Occipital lobe (tissue), 2 donors: ENCODE measurements around the gene FLAD1. TPM values are rescaled to one million over a fixed set of nuclear protein-coding genes. Genes with fewer than 3 reads are reported as not detected.
A peak's percentile ranks its signal among the peaks of the same experiment; 100 is the strongest.

Source experiments
- DNase-seq: peaks from one replicate; lab custom pipeline; 2025; lab: John Stamatoyannopoulos, UW
- total RNA-seq: library from RNA; depleted of rRNA; stranded (reverse); fragments of >200 nt; gene quantifications from one replicate; pipeline ENCODE4 v1.2.3, GENCODE V29; 2014

FLAD1 gene
- total RNA-seq, 1 donor from 2014 or later: 17.2 TPM

- no peak for DNase-seq
Measured at GRCh38 chr1:154988058-154988954, 5.2 kb downstream of the FLAD1 start.

GRCh38 chr1:154989195-154989860, 6.2 kb downstream of the FLAD1 start:
- no peak for DNase-seq

- DNase-seq: no peak
Measured at GRCh38 chr1:154990276-154990675, 7.1 kb downstream of the FLAD1 start.

DNA sequence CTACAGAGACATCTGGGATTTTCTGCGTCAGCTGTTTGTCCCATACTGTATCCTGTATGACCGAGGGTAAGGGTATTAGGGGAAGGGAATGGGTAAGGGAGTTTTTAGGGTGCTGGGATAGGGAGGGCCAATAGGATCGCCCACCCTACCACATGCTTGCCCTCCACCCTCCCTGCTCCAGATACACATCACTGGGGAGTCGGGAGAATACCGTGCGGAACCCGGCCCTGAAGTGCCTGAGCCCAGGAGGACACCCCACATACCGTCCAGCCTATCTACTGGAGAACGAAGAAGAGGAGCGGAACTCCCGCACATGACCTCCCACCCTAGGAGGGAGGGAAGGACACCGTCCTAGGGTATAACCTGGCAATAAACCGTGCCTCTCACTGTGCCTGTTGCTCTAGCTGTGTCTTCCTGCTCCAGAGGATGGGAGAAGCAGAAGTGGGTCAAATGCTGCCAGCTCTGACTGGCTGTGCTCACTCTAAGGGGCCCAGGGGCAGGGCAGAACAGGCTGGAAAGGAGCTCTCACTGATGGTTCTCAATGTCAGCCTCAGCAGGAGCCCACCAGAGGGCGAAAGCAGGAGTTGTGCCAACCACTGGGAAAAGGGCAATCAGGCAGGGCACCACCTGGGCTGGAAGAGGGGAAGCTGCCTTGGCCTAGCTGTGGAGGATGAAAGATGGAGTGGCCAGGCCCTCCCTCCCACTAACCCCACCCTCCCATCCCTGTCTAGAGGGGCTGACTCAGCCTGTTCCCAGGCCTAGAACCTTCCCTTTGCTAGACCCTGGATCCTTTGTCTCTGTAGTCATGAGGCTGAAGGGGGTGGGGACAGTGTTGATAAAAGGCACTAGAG, 9.8 kb downstream of the FLAD1 start:
- no peak for DNase-seq

DNA sequence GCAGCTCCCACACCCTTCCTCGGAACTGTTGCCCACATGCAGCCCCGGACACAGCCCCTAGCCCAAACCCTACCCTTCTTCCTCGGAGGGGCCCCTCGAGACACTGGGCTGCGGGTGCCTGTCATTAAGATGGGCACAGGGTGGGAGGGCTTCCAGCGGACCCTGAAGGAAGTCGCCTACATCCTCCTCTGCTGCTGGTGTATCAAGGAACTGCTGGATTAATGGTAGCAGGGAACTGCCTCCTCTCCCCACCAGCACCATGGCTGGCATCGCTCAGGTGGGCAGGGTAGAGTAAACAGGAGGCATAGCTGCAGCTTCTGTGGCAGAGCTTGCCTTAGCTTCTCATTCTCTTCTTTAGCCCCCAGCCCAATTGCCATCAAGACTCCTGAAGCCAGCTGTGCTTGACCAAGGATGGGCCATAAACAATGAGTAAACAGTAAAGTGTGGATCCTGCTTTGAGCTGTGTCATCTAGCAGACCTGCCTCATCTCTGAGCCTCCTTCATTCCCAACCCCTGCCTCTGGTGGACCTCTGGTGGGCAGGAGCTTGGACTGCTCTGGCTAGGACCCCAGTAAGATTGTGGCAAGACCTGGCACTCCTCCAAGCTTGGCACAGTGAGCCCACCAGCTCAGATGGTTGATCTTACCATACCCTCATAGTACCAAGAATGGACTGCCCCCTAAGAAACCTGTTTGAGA, 10.6 kb downstream of the FLAD1 start, which contains the start of gene LENEP:
TSS of gene LENEP (plus strand) at position 15 of the 697 bp plus-strand sequence. CDS start at position 37, 22 bp downstream.
- DNase-seq: no peak

DNA sequence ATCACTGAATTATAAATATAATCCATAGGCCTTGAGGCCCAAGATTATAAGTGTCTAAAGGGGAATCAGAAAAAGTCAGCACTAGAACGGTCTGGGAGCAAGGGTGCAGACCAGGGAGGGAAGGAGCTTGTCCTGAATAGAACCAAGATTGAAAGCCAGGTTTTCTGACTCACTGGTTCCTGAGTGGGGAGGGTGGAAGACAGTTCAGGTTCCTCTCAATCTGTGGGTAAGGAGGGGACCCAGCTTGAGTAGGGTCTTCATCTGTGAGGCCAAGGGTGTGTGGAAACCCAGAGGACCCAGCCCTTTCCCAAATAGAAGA, 11.1 kb downstream of the FLAD1 start:
- no peak for DNase-seq

GRCh38 chr1:154994591-154994990, 11.4 kb downstream of the FLAD1 start:
- DNase-seq: no peak

DNA sequence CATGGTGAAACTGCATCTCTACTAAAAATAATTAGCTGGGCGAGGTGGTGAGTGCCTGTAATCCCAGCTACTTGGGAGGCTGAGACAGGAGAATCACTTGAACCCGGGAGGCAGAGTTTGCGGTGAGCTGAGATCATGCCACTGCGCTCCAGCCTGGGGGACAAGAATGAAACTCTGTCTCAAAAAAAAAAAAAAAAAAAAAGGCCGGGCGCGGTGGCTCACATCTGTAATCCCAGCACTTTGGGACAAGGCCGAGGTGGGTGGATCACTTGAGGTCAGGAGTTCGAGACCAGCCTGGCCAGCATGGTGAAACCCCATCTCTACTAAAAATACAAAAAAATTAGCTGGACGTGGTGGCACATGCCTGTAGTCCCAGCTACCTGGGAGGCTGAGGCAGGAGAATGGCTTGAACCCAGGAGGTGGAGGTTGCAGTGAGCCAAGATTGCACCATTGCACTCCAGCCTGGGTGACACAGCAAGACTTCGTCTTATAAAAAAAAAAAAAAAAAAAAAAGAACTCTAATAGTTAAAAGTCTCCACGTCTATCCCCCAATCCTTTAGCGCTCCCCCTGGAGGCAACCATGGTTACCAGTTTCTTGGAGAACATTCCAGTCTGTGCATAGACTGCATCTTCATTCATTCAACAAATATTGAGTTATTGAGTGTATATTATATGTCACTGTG, 12.3 kb downstream of the FLAD1 start:
- peak; percentile 15 for DNase-seq

DNA sequence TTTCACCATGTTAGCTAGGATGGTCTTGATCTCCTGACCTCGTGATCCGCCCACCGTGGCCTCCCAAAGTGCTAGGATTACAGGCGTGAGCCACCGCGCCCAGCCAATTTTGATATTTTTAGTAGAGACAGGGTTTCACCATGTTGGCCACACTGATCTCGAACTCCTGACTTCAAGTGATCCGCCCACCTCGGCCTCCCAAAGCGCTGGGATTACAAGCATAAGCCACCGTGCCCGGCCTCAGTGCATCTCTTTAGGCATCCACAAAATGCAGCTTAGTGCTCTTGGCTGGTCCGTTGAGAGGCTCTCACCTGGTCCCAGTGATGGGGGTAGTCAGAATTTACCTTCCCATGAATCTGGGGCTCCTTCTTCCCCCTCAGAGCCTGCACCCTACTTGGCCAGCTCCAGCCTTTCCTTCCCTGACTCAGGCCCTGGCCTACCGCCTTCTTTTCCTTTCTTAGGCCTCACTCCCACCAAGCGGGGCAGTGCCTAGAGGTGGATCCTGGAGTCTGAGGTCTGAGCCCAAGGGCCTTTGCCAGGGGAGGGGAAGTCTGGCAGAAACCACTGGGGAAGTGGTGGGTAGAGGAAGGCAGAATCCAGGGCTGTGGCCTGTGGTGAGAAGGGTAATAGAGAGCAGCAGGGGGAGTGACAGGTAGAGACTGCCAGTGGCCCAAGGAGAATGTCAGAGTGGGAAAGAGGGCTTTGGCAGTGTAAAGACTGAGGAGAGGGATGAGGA, 14.0 kb downstream of the FLAD1 start:
- no peak for DNase-seq

- no peak for DNase-seq
Measured at GRCh38 chr1:154998201-154998780, 15.1 kb downstream of the FLAD1 start.

GRCh38 chr1:154998818-154999570, 15.8 kb downstream of the FLAD1 start:
- DNase-seq: peak; percentile 26

DNA sequence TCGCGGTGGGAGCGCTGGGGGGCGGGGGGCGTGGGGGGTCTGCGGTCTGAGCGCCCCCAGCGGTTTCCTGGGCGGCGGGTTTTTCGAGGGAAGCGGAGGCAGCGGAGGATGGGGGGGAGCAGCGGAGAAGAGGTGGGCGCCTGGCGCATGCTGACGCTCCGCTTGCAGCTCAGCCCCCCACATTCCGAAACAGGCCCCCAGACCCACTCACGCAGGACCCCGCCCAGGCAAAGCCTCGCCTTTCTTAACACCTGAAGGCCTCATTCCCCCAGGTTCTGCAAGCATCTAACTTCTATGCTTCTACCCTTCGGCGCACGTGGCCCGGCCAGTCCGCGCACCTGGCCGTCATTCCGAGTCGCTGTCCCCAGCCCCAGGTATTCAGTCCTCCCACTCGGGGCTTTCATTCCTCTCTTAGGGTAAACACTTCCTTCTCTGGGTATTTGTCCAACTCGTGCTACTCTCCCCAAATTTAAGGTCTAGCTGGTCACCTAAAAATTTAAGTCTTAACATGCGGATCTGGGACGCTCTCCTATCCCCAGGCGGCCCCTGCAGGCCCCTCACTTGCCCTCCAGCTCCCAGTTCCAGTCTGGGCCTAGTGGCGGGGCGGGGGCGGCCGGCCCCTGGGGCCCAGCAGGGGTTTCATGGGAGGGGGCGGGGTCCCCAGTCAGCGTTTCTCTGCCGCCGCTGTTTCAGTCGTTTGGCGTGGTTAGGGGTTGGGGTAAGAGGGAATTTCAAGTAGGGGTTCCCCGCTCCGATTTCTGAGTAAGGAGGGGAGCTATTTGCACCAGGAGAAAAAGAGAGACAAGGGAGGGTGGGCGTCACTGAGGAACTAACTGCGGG, 16.6 kb downstream of the FLAD1 start:
- no peak for DNase-seq

DNA sequence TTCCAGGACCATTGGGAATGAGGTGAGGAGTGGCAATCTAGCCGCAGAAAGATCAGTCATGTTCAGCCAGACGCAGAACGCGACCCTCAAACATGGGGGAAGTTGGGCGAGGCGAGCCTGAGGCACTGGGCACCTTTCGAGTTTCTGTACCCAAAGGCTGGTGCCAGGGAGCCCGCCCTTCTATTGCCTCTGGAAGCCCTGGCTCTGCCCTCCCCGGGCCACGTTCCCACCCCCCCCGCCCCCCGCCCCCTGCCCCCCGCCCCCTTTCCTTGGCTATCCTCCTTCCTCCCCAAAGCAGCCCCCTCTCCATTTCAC, 17.2 kb downstream of the FLAD1 start:
- no peak for DNase-seq

DNA sequence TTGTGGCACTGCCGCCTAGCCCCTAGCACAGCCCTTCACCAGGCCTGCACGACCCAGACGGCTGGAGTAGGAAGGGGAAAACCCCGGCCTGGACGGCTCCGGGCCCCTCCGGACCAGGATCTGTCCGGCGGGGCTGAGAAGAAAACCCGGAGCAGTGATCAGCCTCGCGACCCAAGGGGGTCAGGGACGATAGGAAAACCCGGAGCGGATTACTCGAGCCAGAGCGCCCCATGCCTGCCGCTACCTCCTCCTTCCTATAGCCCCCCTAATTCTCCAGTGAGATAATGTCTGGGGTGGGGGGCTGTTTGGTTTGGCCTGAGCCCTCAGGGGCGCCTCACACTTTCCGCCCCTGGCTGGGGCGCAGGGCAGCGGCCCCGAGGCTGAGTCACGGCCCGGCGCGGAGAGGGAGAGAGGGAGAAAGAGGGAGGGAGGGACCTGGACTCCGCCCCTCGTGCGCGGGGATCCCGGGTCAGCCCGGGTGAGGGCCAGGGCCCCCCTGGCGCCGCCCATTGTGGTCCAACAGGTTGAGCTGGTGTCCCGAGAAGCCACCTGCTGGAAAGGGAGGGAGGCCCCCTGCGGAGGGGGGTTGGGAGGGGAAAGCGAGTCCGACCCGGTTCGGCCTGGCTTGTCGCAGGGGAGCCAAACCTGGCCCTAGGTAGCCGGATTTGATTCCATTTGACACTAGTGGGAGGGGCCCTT, 17.7 kb downstream of the FLAD1 start:
- peak; percentile 82 for DNase-seq

- no peak for DNase-seq
Measured at GRCh38 chr1:155001425-155001674, 18.2 kb downstream of the FLAD1 start.

- peak; percentile 100 for DNase-seq
Measured at GRCh38 chr1:155001675-155002463, 18.7 kb downstream of the FLAD1 start.
